Left renal pelvis (tissue), 4 donors: ENCODE data around the gene ITPR2. TPM values are rescaled to one million over a fixed set of nuclear protein-coding genes. Genes with fewer than 3 reads are reported as not detected.

Source experiments
- polyA plus RNA-seq, 4 donors: library from polyadenylated mRNA; unstranded; fragments of 120-200 nt; gene quantifications; one replicate each; pipeline ENCODE4 v1.2.1, GENCODE V29; 2013; ENCODE audit not compliant: insufficient read length in 4 of 4

The ITPR2 gene
- polyA plus RNA-seq, 4 donors, result 11.8 to 16.1 (median 13.2) TPM

Other genes starting within 250 kb of the ITPR2 start
- 10 to 100 TPM; 30.3 to 43.3 (median 37.9) TPM for gene INTS13, start 104.8 kb upstream of the ITPR2 start, polyA plus RNA-seq
- 10 to 100 TPM; 62.2 to 89.4 (median 63.0) TPM for gene FGFR1OP2, start 105.3 kb upstream of the ITPR2 start, polyA plus RNA-seq
- 10 to 100 TPM; 53.7 to 96.8 (median 86.4) TPM for gene TM7SF3, start 181.2 kb upstream of the ITPR2 start, polyA plus RNA-seq
- gene MED21, start 189.4 kb upstream of the ITPR2 start, polyA plus RNA-seq, result 10 to 100 TPM; 56.2 to 75.2 (median 59.8) TPM
- under 1 TPM in 2 of 4 donors, not detected in 2; 0.18 to 0.32 TPM for gene C12orf71, start 249.4 kb upstream of the ITPR2 start, polyA plus RNA-seq